CD4-positive, CD25-positive, alpha-beta regulatory T cell (primary cell): ENCODE measurements around the gene MYH7B. TPM values are rescaled to one million over a fixed set of nuclear protein-coding genes. Genes with fewer than 3 reads are reported as not detected.

ENCODE experiments used
- ATAC-seq, 2 donors: fragments of 150-1000 bp; cut with Tn5 transposase; one replicate each; pipeline ENCODE4 v1.10.0; 2021; ENCODE audit warnings: low read depth in 2 of 2, moderate number of reproducible peaks in 2 of 2, moderate library complexity in 1 of 2
- DNase-seq, 3 donors: peaks; one replicate each; pipeline versions ENCODE4 v3.0.0 to v3.0.0-alpha.2; 2012 to 2022; ENCODE audit warnings: mixed read lengths in 1 of 3
- H3K27ac ChIP-seq: one replicate; pipeline ENCODE4 v1.7.0; 2013; ENCODE audit warnings: mild to moderate bottlenecking, low read length; ENCODE audit not compliant: insufficient read depth, poor library complexity, severe bottlenecking
- H3K27me3 ChIP-seq: one replicate; pipeline ENCODE4 v1.7.0; 2013; ENCODE audit warnings: low read length; ENCODE audit not compliant: control insufficient read depth, insufficient read depth
- H3K36me3 ChIP-seq: one replicate; pipeline ENCODE4 v1.7.0; 2013; ENCODE audit warnings: mild to moderate bottlenecking, low read length, moderate library complexity; ENCODE audit not compliant: control insufficient read depth, insufficient read depth
- H3K4me1 ChIP-seq: 2 replicates; pipeline ENCODE4 v1.7.0; 2013; ENCODE audit warnings: mild to moderate bottlenecking, low read length; ENCODE audit not compliant: insufficient read depth, control insufficient read depth, poor library complexity, severe bottlenecking
- H3K4me3 ChIP-seq: one replicate; pipeline ENCODE4 v1.7.0; 2013; ENCODE audit warnings: low read depth, mild to moderate bottlenecking, low read length, moderate library complexity
- H3K9me3 ChIP-seq, 2 experiments: 1 replicate in 1 of 2; 2 replicates in 1 of 2; pipeline ENCODE4 v1.7.0; 2013; ENCODE audit warnings: low read length in 2 of 2, mild to moderate bottlenecking in 1 of 2, moderate library complexity in 1 of 2; ENCODE audit not compliant: control insufficient read depth in 2 of 2
- H3K27ac Mint-ChIP-seq, 3 donors: one replicate each; pipeline ENCODE4 v1.8.0; 2020 to 2022; ENCODE audit warnings: mild to moderate bottlenecking in 3 of 3, mixed read lengths in 3 of 3, moderate library complexity in 2 of 3
- H3K27me3 Mint-ChIP-seq: one replicate; pipeline ENCODE4 v1.8.0; 2022; ENCODE audit warnings: mild to moderate bottlenecking, mixed read lengths
- H3K36me3 Mint-ChIP-seq: one replicate; pipeline ENCODE4 v1.8.0; 2020; ENCODE audit warnings: mixed read lengths
- H3K4me1 Mint-ChIP-seq, 4 donors: one replicate each; pipeline ENCODE4 v1.8.0; 2020 to 2022; ENCODE audit warnings: mixed read lengths in 4 of 4, mild to moderate bottlenecking in 1 of 4
- H3K4me3 Mint-ChIP-seq, 4 donors: one replicate each; pipeline ENCODE4 v1.8.0; 2020 to 2022; ENCODE audit warnings: mild to moderate bottlenecking in 4 of 4, mixed read lengths in 4 of 4, moderate library complexity in 3 of 4
- H3K9me3 Mint-ChIP-seq, 7 donors: one replicate each; pipeline ENCODE4 v1.8.0; 2020 to 2022; ENCODE audit warnings: mixed read lengths in 7 of 7, mild to moderate bottlenecking in 3 of 7, moderate library complexity in 2 of 7
- polyA plus RNA-seq, 4 donors: library from polyadenylated mRNA; unstranded; fragments of 300-500 nt; fragmentation: Illumina TruSeq; gene quantifications; one replicate each; pipeline ENCODE4 v1.2.3, GENCODE V29; 2021
- total RNA-seq: library from RNA; stranded (reverse); gene quantifications from one replicate; pipeline ENCODE4 v1.2.3, GENCODE V29; 2022

Gene MYH7B
- total and polyA plus RNA-seq, 5 donors from 2014 or later: 0.20 to 0.35 TPM; not detected in 3

DNA sequence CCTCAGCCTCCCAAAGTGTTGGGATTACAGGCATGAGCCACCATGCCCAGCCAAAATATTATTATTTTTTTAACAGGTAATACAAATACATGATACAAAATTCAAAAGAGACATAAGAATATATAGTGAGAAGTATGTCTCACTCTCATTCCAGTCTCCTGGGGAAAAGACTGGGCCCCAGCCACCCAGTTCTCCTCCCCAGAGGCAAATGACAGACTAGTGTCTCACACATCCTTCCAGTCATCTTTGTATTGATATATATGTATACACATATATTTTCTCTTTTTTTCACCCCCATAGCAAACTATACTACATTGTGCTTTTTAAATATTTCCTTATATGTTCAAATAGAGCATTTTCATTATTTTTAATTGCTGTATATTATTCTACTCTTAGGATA is 8.3 kb upstream of the MYH7B start:
- Mint-ChIP-seq H3K27ac (no peak overlapping the region), H3K27me3 (no peaks in the 10 kb centered on the region), H3K9me3 (no peaks in the 10 kb centered on the region), H3K4me1 (peaks cover 0 to 9% (median under 1%) of the 10 kb centered on the region in 4 donors), H3K36me3 (peaks cover 30% of the 10 kb centered on the region), H3K4me3 (no peak overlapping the region)
- Histone ChIP-seq H3K36me3 (peaks cover 36% of the 10 kb centered on the region), H3K9me3 (no peaks in the 10 kb centered on the region), H3K4me3 (no peak overlapping the region), H3K4me1 (no peaks in the 10 kb centered on the region), H3K27me3 (no peaks in the 10 kb centered on the region), H3K27ac (no peak overlapping the region)
- ATAC-seq (no peak), DNase-seq (no peak)

DNA sequence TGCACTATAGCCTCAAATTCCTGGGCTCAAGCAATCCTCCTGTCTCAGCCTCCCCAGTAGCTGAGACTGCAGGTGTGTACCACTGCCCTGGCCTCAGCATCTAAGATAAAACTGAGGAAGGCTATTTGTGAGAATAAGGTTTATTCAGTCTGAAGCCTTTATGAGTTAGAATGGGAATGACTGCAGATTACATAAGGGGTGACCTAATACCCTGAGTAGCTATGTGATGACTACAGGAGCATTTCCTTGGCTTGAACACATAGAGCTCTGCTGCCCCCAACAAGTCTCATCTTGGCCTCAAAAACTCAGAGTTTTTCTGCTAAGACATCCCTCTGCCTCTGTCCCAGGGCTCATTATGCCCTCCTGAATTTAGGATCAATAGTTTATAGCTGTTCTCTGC is 7.6 kb upstream of the MYH7B start:
- H3K36me3 Mint-ChIP-seq: peaks cover 25% of the 10 kb centered on the region
- ATAC-seq (no peak), DNase-seq (no peak)
- H3K4me1 Mint-ChIP-seq: peaks cover 0 to 9% (median 3%) of the 10 kb centered on the region in 4 donors
- Histone ChIP-seq H3K4me3 (no peak overlapping the region), H3K27me3 (no peaks in the 10 kb centered on the region), H3K9me3 (no peaks in the 10 kb centered on the region), H3K4me1 (no peaks in the 10 kb centered on the region), H3K36me3 (peaks cover 29% of the 10 kb centered on the region), H3K27ac (no peak overlapping the region)
- H3K27ac Mint-ChIP-seq: no peak overlapping the region
- no peaks in the 10 kb centered on the region for H3K27me3 Mint-ChIP-seq
- H3K4me3 Mint-ChIP-seq: no peak overlapping the region
- H3K9me3 Mint-ChIP-seq: no peaks in the 10 kb centered on the region

DNA sequence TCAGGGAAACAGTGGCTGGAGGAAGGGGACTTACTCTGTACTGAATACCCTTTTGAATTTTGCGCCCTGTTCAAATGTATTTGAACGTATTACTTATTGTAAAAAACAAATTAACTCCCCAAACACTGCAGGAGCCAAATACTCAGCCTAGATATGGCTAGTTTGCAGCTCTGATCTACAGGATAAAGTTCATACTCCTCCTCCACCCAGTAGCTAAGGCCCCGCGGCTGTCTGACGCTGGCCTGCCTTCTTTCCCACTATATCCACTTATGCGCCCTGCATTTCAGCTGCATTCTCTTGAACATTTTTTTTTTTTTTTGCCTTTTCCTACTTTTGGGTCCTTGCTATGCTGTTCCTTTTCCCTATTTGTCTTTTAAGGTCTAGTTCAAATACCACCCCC is 6.5 kb upstream of the MYH7B start:
- peaks cover 15% of the 10 kb centered on the region for H3K36me3 Mint-ChIP-seq

DNA sequence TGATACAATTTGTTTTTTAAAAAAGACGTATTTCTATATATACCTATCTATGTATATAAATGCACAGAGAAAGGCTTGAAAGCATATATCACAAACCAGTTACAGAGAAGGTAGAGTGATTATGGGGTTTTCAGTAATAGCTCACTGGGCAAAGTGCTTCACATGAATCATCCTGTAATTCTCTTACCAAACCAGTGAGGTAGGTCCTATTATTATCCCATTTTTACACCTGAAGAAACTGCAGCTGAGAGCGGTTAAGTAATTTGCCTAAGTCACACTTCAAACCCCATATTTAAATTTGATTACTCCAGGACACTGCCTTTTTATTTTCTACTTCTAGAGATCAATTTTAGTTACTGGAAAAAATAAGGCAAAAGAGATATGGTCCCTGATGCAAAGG is 4.4 kb upstream of the MYH7B start:
- Mint-ChIP-seq H3K4me1 (peaks cover 5 to 31% (median 18%) of the 10 kb centered on the region in 4 donors), H3K9me3 (no peaks in the 10 kb centered on the region), H3K27me3 (no peaks in the 10 kb centered on the region), H3K36me3 (peaks cover 7% of the 10 kb centered on the region), H3K4me3 (no peak overlapping the region), H3K27ac (no peak overlapping the region)
- DNase-seq (no peak), ATAC-seq (no peak)
- Histone ChIP-seq H3K4me3 (no peak overlapping the region), H3K9me3 (no peaks in the 10 kb centered on the region), H3K36me3 (peaks cover 6% of the 10 kb centered on the region), H3K27me3 (no peaks in the 10 kb centered on the region), H3K4me1 (peaks cover 12% of the 10 kb centered on the region), H3K27ac (no peak overlapping the region)

More for the DNA sequence above, 6.5 kb upstream of the MYH7B start:
- Histone ChIP-seq H3K4me3 (no peak overlapping the region), H3K4me1 (no peaks in the 10 kb centered on the region), H3K9me3 (no peaks in the 10 kb centered on the region), H3K27me3 (no peaks in the 10 kb centered on the region), H3K36me3 (peaks cover 19% of the 10 kb centered on the region), H3K27ac (no peak overlapping the region)
- Mint-ChIP-seq H3K4me1 (peaks cover 0 to 12% (median 6%) of the 10 kb centered on the region in 4 donors), H3K9me3 (no peaks in the 10 kb centered on the region), H3K27me3 (no peaks in the 10 kb centered on the region), H3K27ac (peak overlapping the region in 1 of 3 donors; percentile 53), H3K4me3 (no peak overlapping the region)
- no peak for DNase-seq
- ATAC-seq: no peak

DNA sequence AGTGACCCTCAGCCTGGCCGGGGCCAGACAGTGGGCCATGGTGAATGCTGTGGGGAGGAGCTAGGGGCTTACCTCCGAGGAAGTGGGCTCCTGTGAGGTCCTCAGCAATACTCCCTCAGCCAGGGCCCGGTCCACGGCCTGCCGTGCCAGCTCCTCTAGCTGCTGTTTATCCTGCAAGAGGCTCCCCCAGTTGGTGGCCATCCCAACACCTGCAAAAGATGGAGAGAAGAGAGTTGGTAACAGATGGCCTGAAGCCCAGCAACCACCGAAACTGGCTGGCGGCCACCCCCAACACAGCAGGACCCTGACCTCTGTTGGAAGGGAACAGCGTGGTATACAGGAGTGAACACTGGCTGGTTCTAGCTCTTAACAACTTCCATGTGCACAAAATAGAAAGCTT is 4.0 kb upstream of the MYH7B start:
- Mint-ChIP-seq H3K9me3 (no peaks in the 10 kb centered on the region), H3K4me1 (peaks cover 4 to 35% (median 21%) of the 10 kb centered on the region in 4 donors), H3K36me3 (peaks cover 7% of the 10 kb centered on the region), H3K27me3 (no peaks in the 10 kb centered on the region), H3K4me3 (no peak overlapping the region), H3K27ac (no peak overlapping the region)
- Histone ChIP-seq H3K36me3 (peaks cover 3% of the 10 kb centered on the region), H3K27ac (no peak overlapping the region), H3K4me1 (peaks cover 15% of the 10 kb centered on the region), H3K9me3 (no peaks in the 10 kb centered on the region), H3K4me3 (no peak overlapping the region), H3K27me3 (no peaks in the 10 kb centered on the region)
- ATAC-seq (no peak), DNase-seq (no peak)

DNA sequence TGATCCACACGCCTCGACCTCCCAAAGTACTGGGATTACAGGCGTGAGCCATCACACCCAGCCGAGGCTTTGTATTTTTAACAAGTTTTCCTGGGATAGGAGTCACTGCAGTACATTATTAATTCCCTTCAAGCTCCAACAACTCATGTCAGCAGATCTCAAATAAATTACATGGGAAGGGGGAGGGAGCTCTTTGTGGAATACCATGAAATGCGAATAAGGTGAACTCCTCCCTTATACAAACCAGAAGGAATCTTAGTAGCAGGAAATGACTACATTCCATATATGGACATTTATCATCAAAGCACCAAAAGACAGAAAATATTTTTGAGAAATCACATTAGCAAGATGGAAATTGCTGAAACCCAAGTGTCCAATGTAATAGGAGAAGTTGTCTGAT is 3.0 kb upstream of the MYH7B start:
- Histone ChIP-seq H3K36me3 (peaks cover 3% of the 10 kb centered on the region), H3K27me3 (no peaks in the 10 kb centered on the region), H3K9me3 (no peaks in the 10 kb centered on the region), H3K27ac (no peak overlapping the region), H3K4me3 (no peak overlapping the region), H3K4me1 (peaks cover 15% of the 10 kb centered on the region)
- peaks cover 7% of the 10 kb centered on the region for H3K36me3 Mint-ChIP-seq
- DNase-seq: no peak
- no peak for ATAC-seq
- no peaks in the 10 kb centered on the region for H3K27me3 Mint-ChIP-seq
- H3K4me3 Mint-ChIP-seq: peak overlapping the region in 2 of 4 donors; percentile 19 to 26
- H3K9me3 Mint-ChIP-seq: no peaks in the 10 kb centered on the region
- H3K4me1 Mint-ChIP-seq: peaks cover under 1 to 36% (median 22%) of the 10 kb centered on the region in 4 donors
- H3K27ac Mint-ChIP-seq: peak overlapping the region in 1 of 3 donors; percentile 46

DNA sequence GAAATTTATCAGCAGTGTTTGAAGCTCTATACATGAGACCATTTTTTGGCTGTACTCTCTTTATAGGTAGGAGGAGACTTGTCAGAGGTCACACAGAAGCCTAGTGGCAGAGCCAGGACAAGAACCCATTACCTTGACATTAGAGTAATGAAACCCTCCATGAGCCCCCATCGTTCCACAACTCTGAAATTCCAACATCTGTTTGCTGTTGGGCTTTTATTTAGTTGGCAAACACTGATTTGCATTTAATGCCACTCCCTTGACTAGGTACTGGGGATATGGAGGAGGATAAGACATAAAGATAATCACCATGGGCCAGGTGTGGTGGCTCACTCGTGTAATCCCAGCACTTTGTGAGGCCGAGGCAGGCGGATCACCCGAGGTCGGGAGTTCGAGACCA is 1.7 kb upstream of the MYH7B start:
- DNase-seq: no peak
- Histone ChIP-seq H3K27me3 (no peaks in the 10 kb centered on the region), H3K4me3 (no peak overlapping the region), H3K9me3 (no peaks in the 10 kb centered on the region), H3K27ac (no peak overlapping the region), H3K4me1 (peaks cover 15% of the 10 kb centered on the region), H3K36me3 (peaks cover 3% of the 10 kb centered on the region)
- no peak for ATAC-seq
- Mint-ChIP-seq H3K9me3 (no peaks in the 10 kb centered on the region), H3K4me1 (peaks cover 0 to 36% (median 24%) of the 10 kb centered on the region in 4 donors), H3K27ac (no peak overlapping the region), H3K36me3 (peaks cover 6% of the 10 kb centered on the region), H3K27me3 (no peaks in the 10 kb centered on the region), H3K4me3 (peak overlapping the region in 2 of 4 donors; percentile 29 to 41)

DNA sequence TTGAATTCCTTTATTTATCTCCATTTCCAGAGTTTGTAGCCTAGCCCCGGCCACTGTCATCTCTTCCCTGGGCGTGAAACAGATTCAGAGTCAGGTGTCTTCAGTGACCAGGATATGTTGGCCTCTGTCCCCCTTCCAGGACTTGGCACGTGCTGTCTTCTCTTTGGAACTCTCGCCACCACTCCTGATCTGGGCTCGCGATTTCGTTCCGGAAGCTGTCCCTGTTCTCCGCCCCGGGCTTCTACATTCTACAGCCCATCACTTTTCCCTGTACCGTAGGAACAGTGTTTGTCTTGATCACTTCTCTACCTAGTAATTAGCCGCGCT is 801 bp upstream of the MYH7B start:
- Histone ChIP-seq H3K27ac (peak overlapping the region; percentile 79), H3K9me3 (no peaks in the 10 kb centered on the region), H3K36me3 (peaks cover under 1% of the 10 kb centered on the region), H3K4me3 (peak overlapping the region; percentile 79), H3K4me1 (peaks cover 15% of the 10 kb centered on the region), H3K27me3 (no peaks in the 10 kb centered on the region)
- Mint-ChIP-seq H3K27ac (peak overlapping the region; percentile 96 to 99 (median 99)), H3K9me3 (no peaks in the 10 kb centered on the region), H3K27me3 (no peaks in the 10 kb centered on the region), H3K4me3 (peak overlapping the region; percentile 94 to 99 (median 96)), H3K4me1 (peaks cover 0 to 36% (median 23%) of the 10 kb centered on the region in 4 donors), H3K36me3 (no peaks in the 10 kb centered on the region)
- no peak for ATAC-seq
- peak in 2 of 3 donors; percentile 1 to 4 for DNase-seq
